Stimulated activated effector memory CD8-positive, alpha-beta T cell treated with anti-CD3 and anti-CD28 coated beads, Interleukin-12 subunit alpha, Interleukin-12 subunit beta, amount 100 ng/mL, for 72 hours (primary cell): ENCODE data around the gene MESD.

Source experiments
- ATAC-seq: fragments of 150-1000 bp; cut with Tn5 transposase; 2 replicates; pipeline ENCODE4 v1.10.0; 2021
- DNase-seq, 2 donors: peaks; one replicate each; pipeline ENCODE4 v3.0.0; 2021 to 2022; ENCODE audit warnings: low spot score in 2 of 2
- H3K27ac Mint-ChIP-seq: one replicate; pipeline ENCODE4 v1.8.0; 2022; ENCODE audit warnings: mild to moderate bottlenecking, mixed read lengths
- H3K36me3 Mint-ChIP-seq: one replicate; pipeline ENCODE4 v1.8.0; 2022; ENCODE audit warnings: mild to moderate bottlenecking, mixed read lengths
- H3K4me1 Mint-ChIP-seq: one replicate; pipeline ENCODE4 v1.8.0; 2022; ENCODE audit warnings: mixed read lengths
- H3K4me3 Mint-ChIP-seq: one replicate; pipeline ENCODE4 v1.8.0; 2022; ENCODE audit warnings: mild to moderate bottlenecking, mixed read lengths
- H3K9me3 Mint-ChIP-seq: one replicate; pipeline ENCODE4 v1.8.0; 2022; ENCODE audit warnings: mixed read lengths

Gene MESD

DNA sequence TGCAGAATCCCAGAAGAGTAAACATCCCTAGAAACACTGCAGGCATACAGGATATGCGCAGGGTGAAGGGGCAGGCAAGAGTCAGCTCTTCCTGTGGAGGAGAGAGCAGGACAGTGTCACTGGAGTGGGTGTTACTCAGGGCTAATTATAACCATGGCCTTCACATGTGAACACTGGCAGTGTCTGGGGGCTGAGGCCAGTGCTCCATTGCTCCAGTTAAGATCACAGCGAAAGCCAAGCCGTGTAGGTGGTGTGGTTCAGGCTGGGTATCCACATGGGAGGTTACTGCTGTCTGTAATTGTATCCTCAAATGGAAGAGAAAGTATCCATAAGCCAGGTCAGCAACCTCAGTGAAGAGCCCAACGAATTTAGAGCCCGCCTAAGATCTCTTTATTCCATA lies 84.6 kb downstream of the MESD start:
- H3K9me3 Mint-ChIP-seq, result no peaks in the 10 kb centered on the region
- no peak for ATAC-seq
- H3K4me3 Mint-ChIP-seq, result no peak overlapping the region
- no peaks in the 10 kb centered on the region for H3K4me1 Mint-ChIP-seq
- no peak overlapping the region for H3K27ac Mint-ChIP-seq
- no peaks in the 10 kb centered on the region for H3K36me3 Mint-ChIP-seq
- DNase-seq, result no peak

GRCh38 chr15:80902298-80902801 lies 87.3 kb downstream of the MESD start:
- Mint-ChIP-seq H3K36me3 (no peaks in the 10 kb centered on the region), H3K4me1 (no peaks in the 10 kb centered on the region), H3K4me3 (no peak overlapping the region), H3K9me3 (no peaks in the 10 kb centered on the region), H3K27ac (no peak overlapping the region)
- no peak for ATAC-seq
- DNase-seq, result no peak

DNA sequence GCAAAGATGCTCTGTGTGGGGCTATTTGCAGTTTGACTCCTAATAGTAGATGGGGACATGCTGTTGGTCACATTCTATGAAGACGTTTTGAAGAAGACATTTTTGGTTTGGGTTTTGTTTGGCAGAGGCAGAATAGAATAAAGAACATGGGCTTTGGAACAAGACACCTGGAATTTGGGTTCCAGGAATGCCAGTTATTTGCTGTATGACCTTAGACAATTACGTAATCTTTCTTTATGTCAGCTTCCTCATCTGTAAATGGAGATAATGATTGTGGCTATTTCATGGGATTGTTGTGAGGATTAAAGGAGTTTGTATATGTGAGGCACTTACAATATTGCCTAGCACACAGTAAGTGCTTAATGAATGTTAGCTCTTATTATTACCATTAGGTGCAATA lies 91.6 kb downstream of the MESD start:
- H3K4me3 Mint-ChIP-seq, result no peak overlapping the region
- DNase-seq, result no peak
- no peak for ATAC-seq
- peaks cover 4% of the 10 kb centered on the region for H3K9me3 Mint-ChIP-seq
- H3K4me1 Mint-ChIP-seq, result no peaks in the 10 kb centered on the region
- no peaks in the 10 kb centered on the region for H3K36me3 Mint-ChIP-seq
- H3K27ac Mint-ChIP-seq, result no peak overlapping the region
